ENCODE results near the gene IGF2BP1. TPM values are rescaled to one million over a fixed set of nuclear protein-coding genes. Genes with fewer than 3 reads are reported as not detected.

The IGF2BP1 gene
- total RNA-seq, 1 experiment from 2014 or later: 434 TPM

GRCh38 chr17:49050611-49051010 is 53.4 kb downstream of the IGF2BP1 start:
- no peak overlapping the region for H3K14ac ChIP-seq (ENCODE audit: insufficient read depth, low read length)
- H3K27ac ChIP-seq (ENCODE audit: insufficient read length, low read depth, low read length): no peak overlapping the region
- H3K9ac ChIP-seq (ENCODE audit: extremely low read depth, insufficient read length, low read length): no peak overlapping the region
- no peak overlapping the region for H2BK15ac ChIP-seq (ENCODE audit: low read depth, low read length)
- no peak overlapping the region for H2AK5ac ChIP-seq (ENCODE audit: insufficient read length, low read length)
- no peaks in the 10 kb centered on the region for H3K79me2 ChIP-seq (ENCODE audit: insufficient read depth, low read length)
- no peak overlapping the region for H3K23ac ChIP-seq (ENCODE audit: insufficient read length, low read depth, low read length)
- H3K18ac ChIP-seq (ENCODE audit: insufficient read length, low read depth, low read length): no peak overlapping the region
- H2BK5ac ChIP-seq (ENCODE audit: insufficient read length, low read length): no peak overlapping the region
- H4K8ac ChIP-seq (replicated peaks; ENCODE audit: insufficient read length, low read depth, low read length): no peak overlapping the region
- H3T11ph ChIP-seq (ENCODE audit: low read length): no peak overlapping the region
- no peak overlapping the region for H3K4me2 ChIP-seq (ENCODE audit: insufficient read depth, insufficient read length, low read length)
- no peaks in the 10 kb centered on the region for H3K23me2 ChIP-seq (ENCODE audit: insufficient read length, low read depth, low read length, poor library complexity, severe bottlenecking)
- no peaks in the 10 kb centered on the region for H3K79me1 ChIP-seq (ENCODE audit: insufficient read depth, low read depth, low read length, poor library complexity, severe bottlenecking)
- H3K4ac ChIP-seq (ENCODE audit: low read depth, low read length): no peak overlapping the region
- no peak overlapping the region for H2BK12ac ChIP-seq (ENCODE audit: insufficient read length, low read depth, low read length)
- no peak overlapping the region for H2BK20ac ChIP-seq (ENCODE audit: low read depth, low read length, poor library complexity, severe bottlenecking)
- H3K4me1 Mint-ChIP-seq: peaks cover 29 to 51% of the 10 kb centered on the region in 2 experiments
- H3K4me1 ChIP-seq (ENCODE audit: insufficient read depth, low read length): peaks cover 12% of the 10 kb centered on the region; the same call in 1 of the 2 replicates
- WGBS (ENCODE audit: extremely low coverage, insufficient read length, low lambda C conversion rate): no CpG with 5 or more reads among the region's 2 CpGs
- H2AFZ ChIP-seq (ENCODE audit: low read length): no peak overlapping the region
- no peaks in the 10 kb centered on the region for H3K9me3 Mint-ChIP-seq
- TF ChIP-seq CTCF (conservative IDR thresholded peaks at IDR 0.05): no peak
- H3K4me3 Mint-ChIP-seq: no peak overlapping the region
- H4K20me1 ChIP-seq (ENCODE audit: control insufficient read depth, insufficient read depth, insufficient read length): no peaks in the 10 kb centered on the region
- peaks cover 50 to 85% (median 80%) of the 10 kb centered on the region in 3 experiments for H3K36me3 Mint-ChIP-seq (ENCODE audit: insufficient read depth in 1 of 3, low read depth in 3 of 3)
- H3K56ac ChIP-seq (ENCODE audit: insufficient read length, low read depth, low read length): no peak overlapping the region
- no peaks in the 10 kb centered on the region for H3K27me3 Mint-ChIP-seq (ENCODE audit: low read depth)
- H3K27ac Mint-ChIP-seq: peak overlapping the region in 1 of 3 experiments; percentile 76; a peak in 2 of 7 replicates
- H4K91ac ChIP-seq (ENCODE audit: insufficient read length, low read depth, low read length): no peak overlapping the region
- no peak overlapping the region for H4K5ac ChIP-seq (ENCODE audit: insufficient read length, low read depth, low read length)
- no peaks in the 10 kb centered on the region for H3K9me3 ChIP-seq (ENCODE audit: control insufficient read depth, low read depth, low read length)
- no peak for DNase-seq
- no peak overlapping the region for H2BK120ac ChIP-seq (ENCODE audit: low read depth, low read length, poor library complexity, severe bottlenecking)
- no peaks in the 10 kb centered on the region for H3K27me3 ChIP-seq (ENCODE audit: insufficient read depth, low read length)

All from H9 (cell line).